Measurements from ENCODE around the gene MST1.

MST1 gene

DNA sequence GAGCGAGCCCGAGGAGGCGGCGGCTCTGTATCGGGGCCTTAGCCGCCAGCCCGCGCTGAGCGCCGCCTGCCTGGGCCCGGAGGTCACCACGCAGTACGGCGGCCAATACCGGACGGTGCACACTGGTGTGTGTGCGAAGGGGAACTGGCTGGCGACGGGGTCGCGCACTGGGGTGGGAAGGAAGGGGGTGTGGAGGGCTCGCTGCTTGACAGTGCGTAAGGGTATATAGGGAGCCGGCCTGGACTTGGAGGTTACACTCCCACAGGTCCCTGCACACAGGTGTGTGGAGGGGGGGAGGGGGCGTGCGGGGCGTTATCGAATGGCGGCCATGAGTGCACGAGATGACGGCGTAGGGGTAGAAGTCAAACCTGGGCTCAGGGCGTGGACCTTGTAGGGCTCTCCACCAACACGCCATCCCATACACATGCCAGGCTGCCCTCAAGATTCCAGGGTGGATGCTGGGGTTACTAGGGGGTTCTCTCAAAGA is 14.7 kb downstream of the MST1 start:
- DNase-seq (ENCODE audit: low read depth): peak; percentile 62

DNA sequence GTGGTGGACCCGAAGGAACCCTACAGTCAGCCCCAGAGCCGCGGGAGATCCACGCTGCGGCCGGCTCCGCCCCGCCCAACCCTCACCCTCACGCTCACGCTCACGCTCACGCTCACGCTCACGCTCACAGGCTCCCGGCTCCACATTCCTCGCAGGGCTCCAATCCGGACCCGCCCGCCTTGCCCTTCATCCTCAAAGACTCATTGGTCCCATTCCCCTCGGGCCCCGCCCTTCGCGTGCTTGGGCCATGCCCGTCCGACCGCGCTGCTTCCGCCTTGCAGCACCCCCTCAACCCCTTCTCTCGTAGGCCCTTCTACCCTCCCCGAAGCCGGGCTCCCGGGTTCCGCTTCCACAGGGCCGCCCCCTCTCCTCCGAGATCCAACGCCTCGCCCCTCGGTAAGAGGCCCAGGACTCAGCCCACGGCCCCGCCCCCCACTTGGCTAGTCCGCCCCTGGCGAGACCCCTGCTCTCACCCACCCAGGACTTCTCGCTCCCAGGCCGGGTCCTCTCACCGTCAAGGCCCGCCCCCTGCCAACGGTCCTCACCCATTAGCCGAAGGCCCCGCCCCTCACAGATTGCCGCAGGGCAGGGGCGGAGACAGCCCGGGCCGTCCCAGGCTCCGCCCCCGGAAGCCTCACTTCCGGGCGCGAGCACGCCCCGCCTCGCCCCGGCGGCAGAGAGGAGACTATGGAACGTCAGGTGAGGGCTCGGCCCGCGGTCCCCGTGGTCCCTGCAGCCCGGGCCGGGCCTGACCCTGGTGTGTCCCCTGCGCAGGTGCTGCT is 15.4 kb downstream of the MST1 start, which contains the start of gene APEH:
APEH (plus strand) TSS at position 637 of the 782 bp plus-strand sequence; CDS start at position 688, 51 bp downstream.
- peak; percentile 99 for DNase-seq (ENCODE audit: low read depth)

DNA sequence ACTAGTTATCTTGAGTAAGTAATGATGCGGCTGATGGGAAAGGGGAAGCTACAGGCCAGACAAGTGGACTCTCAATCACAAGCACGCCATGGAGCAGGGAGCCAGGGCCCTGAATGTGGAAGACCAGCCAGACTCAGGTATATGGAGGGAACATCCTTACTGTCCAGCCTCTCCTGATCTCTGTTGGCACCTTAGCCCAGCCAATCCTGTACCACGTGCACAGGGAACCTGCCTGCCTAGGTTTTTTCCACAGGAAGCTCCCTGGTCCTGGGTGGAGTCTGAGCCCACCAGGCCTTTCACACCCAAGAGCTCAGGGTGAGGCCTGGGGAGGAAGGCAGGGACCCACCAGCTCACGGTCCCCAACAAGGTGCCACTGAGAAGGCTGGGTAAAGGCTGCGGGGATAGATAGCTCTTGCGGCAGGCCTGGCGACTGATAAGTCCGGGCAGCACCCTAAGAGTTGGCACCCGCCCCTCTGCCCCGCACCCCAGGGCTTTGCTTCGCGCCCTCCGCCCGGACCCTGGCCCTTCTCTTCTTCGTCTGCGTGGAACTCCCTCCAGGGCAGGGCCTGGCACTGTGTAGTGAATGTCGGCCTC is 16.1 kb downstream of the MST1 start:
- peak; percentile 71 for DNase-seq (ENCODE audit: low read depth)

DNA sequence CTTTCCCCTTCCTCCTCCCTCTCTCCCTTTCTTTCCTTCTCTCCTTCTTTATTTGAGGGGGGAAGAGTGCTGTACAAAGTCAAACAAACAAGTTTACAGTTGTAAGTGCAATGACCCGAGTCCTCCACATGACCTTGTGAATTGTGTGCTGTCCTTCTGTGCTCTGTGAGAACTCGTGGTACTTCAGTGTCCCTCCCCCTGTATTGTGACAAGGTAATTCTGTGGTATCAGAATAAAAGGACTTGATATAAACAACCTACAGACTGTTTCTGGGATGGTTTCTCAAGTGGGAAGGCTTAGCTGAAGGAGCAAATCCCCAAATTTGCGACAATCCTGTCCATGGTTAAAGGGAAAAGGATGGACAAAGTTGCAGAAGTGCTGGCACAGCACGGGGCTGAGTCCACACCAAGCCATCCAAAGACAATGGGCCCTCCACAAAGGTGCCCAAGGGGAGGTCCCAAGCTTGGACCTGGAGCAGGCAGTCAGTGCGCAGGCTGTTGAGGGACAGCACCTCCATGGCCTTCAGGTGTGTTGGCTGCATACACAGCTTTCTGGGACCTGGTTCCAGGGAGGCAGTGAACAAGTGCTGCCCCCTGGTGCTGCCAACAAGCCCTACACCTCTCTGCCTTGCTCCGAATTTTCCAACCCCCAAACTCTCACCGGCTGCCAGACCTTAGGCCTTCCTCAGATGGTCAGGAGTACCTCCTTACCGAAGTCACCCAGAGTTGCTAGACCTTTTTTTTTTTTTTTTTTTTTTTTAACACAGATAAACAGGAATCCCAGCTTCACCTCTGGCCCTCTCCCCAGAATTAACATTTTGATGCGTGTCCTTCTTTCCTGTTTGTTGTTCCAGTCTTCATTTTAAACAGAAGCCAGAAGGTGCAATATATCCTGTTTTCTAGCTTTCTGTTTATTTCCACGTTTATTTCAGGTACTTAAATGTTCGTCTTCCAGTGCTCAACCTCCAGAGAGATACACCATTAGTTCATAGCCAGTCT is 17.7 kb downstream of the MST1 start:
- DNase-seq (ENCODE audit: low read depth): peak; percentile 69

DNA sequence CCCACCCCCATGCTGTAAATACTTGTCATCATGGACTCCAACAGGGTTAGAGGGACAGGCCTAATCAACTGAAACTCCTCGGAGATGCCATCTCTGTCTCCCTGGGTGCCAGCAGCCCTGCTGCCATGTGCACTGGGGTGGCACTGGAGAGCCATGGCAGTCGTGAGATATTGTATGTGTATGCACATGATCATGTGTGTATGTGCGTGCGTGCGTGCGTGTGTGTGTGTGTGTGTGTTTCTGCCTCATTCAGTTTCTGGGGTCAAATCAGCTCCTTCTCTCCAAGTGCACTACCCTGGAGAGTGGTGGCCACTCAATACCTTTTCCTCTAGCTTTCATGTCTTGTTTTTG is 18.4 kb downstream of the MST1 start:
- DNase-seq (ENCODE audit: low read depth): no peak

DNA sequence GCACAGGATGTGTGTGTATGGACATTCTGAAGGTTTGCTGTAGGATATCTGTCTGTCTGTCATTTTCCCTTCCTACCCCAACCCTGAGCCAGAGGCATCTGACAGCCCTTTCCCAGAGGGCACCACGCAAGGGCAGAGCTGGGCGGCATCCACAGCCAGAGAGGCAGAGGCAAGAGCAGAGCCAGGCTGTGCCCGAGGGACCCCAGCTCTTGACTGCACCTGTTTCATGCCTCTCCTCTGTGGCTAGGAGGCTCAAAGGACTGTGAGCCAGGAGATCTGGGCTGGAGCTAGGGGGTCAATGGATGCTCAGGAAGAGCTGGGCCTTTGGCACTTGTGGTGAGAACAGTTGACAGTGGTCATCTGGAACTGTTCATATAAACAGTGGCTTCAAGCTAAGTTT is 19.9 kb downstream of the MST1 start:
- DNase-seq (ENCODE audit: low read depth): no peak

DNA sequence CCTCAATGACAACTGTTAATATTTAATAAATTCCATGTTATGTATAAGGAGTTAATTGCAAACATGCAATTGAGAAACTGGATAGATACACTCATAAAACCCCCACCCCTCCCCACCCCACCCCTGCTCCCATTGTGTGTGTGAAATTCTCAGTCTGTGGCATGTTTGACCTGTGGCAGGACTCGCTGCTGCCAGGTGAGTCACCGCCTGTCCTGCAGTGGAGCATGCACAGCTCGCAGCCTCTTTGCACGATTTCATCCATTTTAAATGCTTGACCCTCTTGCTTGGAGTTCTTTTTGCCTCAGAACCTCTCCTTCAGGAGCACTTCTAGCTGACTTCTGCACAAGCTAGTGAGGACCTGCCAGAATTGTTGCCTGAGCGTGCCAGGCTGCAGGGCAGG is 20.4 kb downstream of the MST1 start:
- no peak for DNase-seq (ENCODE audit: low read depth)

DNA sequence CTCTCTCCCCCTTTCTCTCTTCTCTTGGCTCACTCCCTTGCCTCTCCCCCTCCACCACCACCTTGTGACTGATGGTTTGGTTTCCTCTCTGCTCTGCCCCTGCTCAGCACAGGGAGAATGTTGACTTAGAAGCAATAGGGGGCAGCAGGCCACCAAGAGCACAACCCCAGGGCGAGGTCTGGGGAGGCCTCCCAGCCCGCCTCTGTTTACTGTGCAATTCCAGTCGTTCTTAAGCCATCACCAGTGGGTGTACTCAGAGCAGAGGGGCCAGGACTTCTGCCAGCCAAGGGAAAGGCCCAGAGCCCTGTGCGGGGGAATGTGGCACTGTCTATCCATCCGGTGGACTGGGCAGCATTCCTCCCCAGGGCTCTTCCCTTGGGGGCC is 20.9 kb downstream of the MST1 start:
- no peak for DNase-seq (ENCODE audit: low read depth)

DNA sequence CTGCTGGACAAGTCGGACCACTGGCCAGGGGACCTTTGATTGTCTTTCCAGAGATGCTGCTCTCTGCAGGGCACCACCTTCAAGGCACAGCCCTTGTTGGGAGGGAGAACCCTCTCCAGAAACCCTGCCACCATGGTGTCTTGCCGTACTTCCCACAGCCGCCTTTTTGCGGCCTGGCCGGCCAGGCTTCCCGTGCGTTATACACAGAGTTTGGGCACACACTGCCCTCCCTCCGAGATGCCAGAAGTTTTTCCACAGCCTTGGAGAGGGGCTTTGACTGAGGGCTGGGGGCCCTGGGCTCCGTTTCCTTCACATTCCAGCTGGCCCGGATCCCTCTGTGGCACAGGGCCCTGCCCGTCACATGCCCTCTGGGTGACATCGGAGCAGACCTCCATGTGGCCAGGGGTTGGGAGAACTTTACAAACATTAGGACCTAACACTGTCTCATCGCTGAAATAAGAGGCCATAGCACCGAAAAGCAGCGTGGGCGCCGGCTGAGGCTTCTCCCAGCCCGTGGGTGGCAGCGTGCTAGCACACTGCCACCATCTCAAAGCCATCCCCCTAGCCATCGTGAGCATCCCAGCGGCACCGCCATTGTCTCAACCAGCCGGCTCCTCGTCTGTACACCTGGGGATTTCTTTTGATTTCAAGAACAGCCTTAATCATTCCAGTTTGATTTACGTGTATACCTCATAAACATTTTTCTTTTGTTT is 21.4 kb downstream of the MST1 start:
- DNase-seq (ENCODE audit: low read depth): no peak

DNA sequence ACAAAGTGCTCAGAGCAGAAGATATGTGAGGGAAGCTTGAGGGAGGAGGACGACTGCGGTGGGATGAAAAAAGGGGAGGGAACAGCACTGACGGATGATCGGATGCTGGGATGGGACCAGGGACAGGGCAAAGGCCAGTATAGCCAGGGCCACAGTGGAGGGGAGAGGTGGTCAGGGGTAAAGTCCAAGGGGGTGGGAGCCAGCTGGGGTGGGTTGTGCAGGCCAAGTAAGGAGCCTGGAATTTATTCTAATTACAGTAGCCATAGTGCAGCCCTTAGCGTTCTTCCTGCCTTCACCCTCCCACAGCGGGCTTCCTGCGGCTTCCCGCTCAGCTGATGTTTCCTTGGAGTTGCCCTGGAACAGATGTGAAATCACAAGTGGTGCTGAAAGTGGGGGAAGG is 22.7 kb downstream of the MST1 start:
- DNase-seq (ENCODE audit: low read depth): no peak

DNA sequence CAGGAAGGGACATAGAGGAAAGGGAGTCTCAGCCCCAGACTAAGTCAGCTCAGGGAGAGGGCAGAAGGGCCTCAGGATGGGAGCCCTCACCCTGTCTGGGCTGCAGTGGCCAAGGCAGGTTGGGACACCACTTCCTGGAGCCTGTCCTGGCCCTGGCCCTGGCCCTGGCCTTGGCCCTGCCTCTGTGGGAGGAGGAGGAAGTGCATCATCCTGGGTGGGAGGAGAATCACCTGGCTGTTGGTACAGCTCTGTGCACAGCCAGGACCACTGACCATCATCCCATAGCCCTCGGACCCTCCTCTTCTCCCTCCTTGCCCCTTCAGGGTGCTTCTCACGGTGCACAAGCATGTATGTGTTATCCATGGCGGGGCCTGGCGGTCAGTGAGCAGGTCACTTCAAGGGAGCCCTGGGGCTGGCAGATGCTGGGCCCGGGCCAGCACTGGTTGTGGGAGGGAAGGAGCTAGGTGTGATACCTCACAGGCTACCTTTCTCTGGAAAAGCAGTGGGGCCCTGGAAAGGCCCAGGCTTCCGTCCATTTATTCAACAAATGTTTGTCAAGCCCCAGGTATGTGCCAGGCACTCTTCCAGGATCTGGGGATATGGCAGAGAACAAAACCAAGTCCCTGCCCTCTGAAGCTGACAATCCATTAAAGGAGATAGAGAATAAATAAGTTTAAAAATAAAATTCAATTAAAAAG is 23.3 kb downstream of the MST1 start:
- no peak for DNase-seq (ENCODE audit: low read depth)

DNA sequence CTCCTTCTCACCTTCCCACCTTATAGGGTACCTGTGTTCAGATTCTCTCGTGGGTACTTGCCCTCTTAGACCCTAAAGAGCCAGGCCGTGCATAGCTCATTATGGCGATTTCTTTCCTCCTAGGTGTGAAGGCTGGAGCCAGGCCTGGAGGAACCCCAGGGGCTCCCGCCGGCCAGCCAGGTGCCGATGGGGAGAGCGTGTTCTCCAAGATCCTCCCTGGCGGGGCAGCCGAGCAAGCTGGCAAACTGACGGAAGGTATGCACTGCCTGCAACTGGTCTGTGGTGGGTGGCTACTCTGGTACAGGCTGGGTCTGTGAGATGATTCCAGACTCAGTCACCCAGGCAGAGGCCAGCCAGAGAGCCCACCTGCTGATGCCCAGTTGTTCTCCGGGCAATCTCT is 25.0 kb downstream of the MST1 start:
- no peak for DNase-seq (ENCODE audit: low read depth)

DNA sequence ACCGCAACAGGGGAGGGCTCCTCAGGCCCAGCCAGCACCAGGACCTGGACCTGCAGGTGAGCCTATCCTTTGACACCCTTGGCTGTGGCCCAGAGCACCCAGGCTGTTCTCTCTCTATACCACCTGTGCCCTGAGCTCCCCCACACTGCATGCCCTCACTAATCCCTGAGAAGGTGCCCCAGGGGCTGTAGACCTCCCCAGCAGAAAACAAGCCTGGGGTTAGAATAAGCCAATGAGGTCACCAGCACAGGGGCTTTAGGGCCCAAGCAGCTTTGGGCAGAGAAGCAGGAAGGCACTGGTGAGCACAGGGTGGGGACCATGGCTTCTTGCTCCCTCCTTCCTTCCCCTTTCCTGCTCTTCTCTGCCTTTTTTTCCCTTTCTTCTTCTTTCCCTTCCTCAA is 25.4 kb downstream of the MST1 start:
- DNase-seq (ENCODE audit: low read depth): no peak

DNA sequence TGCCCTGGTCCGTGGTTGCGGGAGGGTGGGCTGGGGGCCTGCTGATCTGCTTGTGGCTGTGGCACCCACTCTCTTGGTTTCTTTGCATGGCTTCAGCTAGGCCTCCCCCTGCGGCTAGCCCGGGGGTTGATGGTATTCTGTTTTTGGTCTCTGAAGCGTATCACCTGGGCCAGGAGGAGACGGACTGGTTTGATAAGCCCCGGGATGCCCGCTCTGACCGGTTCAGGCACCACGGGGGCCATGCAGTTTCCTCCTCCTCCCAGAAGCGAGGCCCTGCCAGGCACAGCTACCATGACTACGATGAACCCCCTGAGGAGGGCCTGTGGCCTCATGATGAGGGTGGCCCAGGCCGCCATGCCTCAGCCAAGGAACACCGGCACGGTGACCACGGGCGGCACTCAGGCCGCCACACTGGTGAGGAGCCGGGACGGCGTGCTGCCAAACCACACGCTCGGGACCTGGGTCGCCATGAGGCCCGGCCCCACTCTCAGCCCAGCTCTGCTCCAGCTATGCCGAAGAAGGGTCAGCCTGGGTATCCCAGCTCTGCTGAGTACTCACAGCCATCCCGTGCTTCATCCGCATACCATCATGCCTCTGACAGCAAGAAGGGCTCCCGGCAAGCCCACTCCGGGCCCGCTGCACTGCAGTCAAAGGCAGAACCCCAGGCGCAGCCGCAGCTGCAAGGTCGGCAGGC is 26.4 kb downstream of the MST1 start:
- DNase-seq (ENCODE audit: low read depth): no peak

DNA sequence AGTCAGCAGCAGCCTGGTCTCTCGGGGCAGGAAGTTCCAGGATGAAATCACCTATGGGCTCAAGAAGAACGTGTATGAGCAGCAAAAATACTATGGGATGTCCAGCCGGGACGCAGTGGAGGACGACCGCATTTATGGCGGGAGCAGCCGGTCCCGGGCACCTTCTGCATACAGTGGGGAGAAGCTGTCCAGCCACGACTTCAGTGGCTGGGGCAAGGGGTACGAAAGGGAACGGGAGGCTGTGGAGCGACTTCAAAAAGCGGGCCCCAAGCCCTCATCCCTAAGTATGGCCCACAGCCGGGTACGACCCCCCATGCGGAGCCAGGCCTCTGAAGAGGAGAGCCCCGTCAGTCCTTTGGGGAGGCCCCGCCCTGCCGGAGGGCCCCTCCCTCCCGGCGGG is 27.3 kb downstream of the MST1 start:
- DNase-seq (ENCODE audit: low read depth): no peak

DNA sequence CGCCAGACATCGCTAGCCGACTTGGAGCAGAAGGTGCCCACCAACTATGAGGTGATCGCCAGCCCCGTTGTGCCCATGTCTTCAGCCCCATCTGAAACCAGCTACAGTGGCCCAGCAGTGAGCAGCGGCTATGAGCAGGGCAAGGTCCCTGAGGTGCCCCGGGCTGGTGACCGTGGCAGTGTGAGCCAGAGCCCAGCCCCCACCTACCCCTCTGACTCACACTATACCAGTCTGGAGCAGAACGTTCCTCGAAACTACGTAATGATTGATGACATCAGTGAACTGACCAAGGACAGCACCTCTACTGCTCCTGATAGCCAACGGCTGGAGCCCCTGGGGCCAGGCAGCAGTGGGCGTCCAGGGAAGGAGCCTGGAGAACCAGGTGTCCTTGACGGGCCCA is 28.0 kb downstream of the MST1 start:
- DNase-seq (ENCODE audit: low read depth): no peak

DNA sequence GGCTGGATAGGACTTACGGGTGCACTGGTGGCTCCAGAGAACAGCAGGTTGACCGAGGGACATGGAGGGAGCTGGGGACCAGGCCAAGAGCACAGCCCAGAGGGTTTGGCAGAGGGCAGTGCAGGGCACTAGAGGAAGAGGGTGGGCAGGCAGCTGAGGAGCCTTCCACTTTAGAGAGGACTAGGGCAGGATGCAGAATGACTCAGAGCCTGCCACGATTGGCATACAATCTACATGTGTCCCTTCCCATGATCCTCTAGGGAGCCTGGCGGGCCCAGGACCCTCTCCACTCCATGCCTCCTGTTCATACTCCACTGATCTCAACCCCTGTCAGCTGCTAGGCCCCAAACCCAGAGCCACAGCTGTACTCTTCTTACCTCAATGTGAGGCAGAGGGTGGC is 29.5 kb downstream of the MST1 start:
- DNase-seq (ENCODE audit: low read depth): no peak

DNA sequence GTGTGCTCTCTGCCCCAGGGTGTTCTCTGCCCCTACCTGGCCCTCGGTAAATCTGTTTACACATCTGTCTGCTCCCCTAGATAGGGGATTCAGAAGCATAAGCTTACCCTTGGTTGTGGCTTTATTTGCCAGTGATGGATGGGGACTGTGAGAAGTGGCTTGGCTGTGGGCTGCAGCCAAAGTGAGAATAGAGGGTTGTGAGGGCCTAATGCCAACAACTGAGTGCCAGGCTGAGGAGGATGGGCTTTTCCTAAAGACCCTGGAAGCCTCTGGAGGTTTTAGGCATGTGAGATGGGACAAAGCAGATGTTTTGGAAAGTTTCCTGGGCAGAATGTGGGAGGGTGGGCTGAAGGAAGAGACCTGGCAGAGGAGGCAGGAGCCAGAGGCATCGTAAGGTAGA is 30.6 kb downstream of the MST1 start:
- no peak for DNase-seq (ENCODE audit: low read depth)

DNA sequence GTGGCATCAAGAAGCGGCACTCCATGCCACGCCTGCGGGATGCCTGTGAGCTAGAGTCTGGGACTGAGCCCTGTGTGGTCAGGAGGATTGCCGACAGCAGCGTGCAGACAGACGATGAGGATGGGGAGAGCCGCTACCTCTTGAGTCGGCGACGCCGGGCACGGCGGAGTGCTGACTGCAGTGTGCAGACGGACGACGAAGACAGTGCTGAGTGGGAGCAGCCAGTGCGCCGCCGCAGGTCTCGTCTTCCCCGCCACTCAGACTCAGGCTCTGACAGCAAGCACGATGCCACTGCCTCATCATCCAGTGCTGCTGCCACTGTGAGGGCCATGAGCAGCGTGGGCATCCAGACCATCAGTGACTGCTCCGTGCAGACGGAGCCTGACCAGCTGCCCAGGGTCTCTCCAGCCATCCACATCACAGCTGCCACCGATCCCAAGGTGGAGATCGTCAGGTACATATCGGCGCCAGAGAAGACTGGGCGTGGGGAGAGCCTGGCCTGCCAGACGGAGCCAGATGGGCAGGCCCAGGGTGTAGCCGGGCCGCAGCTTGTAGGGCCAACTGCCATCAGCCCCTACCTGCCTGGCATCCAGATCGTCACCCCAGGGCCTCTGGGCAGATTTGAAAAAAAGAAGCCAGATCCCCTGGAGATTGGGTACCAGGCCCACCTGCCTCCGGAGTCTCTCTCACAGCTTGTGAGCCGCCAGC is 31.9 kb downstream of the MST1 start:
- DNase-seq (ENCODE audit: low read depth): no peak

DNA sequence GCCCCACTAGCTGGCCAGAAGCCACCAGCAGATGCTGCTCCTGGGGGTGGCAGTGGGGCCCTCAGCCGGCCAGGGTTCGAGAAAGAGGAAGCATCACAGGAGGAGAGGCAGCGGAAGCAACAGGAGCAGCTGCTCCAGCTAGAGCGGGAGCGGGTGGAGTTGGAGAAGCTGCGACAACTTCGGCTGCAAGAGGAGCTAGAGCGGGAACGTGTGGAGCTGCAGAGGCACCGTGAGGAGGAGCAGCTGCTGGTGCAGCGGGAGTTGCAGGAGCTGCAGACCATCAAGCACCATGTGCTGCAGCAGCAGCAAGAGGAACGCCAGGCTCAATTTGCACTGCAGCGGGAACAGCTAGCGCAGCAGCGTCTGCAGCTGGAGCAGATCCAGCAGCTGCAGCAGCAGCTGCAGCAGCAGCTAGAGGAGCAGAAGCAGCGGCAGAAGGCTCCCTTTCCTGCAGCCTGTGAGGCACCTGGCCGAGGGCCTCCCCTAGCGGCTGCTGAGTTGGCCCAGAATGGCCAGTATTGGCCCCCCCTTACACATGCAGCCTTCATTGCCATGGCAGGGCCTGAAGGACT is 32.6 kb downstream of the MST1 start:
- DNase-seq (ENCODE audit: low read depth): no peak
